HepG2 (cell line): ENCODE results near the gene UCP3. TPM values are rescaled to one million over a fixed set of nuclear protein-coding genes. Genes with fewer than 3 reads are reported as not detected.

Source experiments
- ATAC-seq: fragments of 200-7000 bp; cut with Tn5 transposase; 3 replicates; pipeline ENCODE4 v1.9.1; 2020; ENCODE audit warnings: mild to moderate bottlenecking, moderate library complexity
- BruUV-seq: library from RNA; stranded (reverse); fragments of 400-500 nt; replicated peaks from 2 replicates; lab custom pipeline; 2021; lab: Mats Ljungman, UMichigan
- CTCF ChIA-PET: fragments of 300-600 bp; formaldehyde crosslinking; extraction: SDS; loops from one replicate; lab custom pipeline; 2021; ENCODE audit warnings: low total read pairs, inconsistent platforms, low intra/inter-chr PET ratio; lab: Yijun Ruan, JAX
- POLR2A ChIA-PET: fragments of 350-600 bp; sonication (Branson Sonifier 250); formaldehyde crosslinking; loops from one replicate; lab custom pipeline; 2020; ENCODE audit warnings: antibody characterized with exemption, inconsistent platforms; lab: Yijun Ruan, JAX
- DNase-seq: peaks from one replicate; pipeline ENCODE4 v3.0.0-alpha.2; 2015; ENCODE audit warnings: low spot score
- FAIRE-seq: peaks from 3 replicates; lab custom pipeline; 2011; peaks lifted over from hg19 to GRCh38; lab: Jason Lieb, UNC
- H2AFZ ChIP-seq: one replicate; pipeline ENCODE4 v1.6.1; 2011; ENCODE audit warnings: low read length, inconsistent platforms
- H3K27ac ChIP-seq: fragments of 300-600 bp; 3 replicates; pipeline ENCODE4 v1.8.0; 2011; ENCODE audit warnings: mixed run types, mild to moderate bottlenecking, mixed read lengths, low read length, inconsistent platforms; ENCODE audit not compliant: insufficient read depth; ENCODE audit errors: extremely low read length
- H3K27me3 ChIP-seq, 2 experiments: fragments of 200-600 bp in 1 of 2; 2 replicates in 1 of 2; 3 replicates in 1 of 2; pipeline versions ENCODE4 v1.6.0 to v1.8.0; 2011; ENCODE audit warnings: low read length in 2 of 2, mild to moderate bottlenecking in 2 of 2, moderate library complexity in 2 of 2, inconsistent platforms in 1 of 2; ENCODE audit not compliant: insufficient read depth in 2 of 2, control insufficient read depth in 1 of 2
- H3K36me3 ChIP-seq, 2 experiments: fragments of 200-600 bp in 1 of 2; replicated peaks in 1 of 2; 2 replicates in 1 of 2; 3 replicates in 1 of 2; pipeline versions ENCODE4 v1.5.1 to v1.8.0; 2011; ENCODE audit warnings: low read length in 2 of 2, inconsistent platforms in 1 of 2; ENCODE audit not compliant: insufficient read depth in 2 of 2, control insufficient read depth in 1 of 2
- H3K4me1 ChIP-seq: 2 replicates; pipeline ENCODE4 v1.5.1; 2012; ENCODE audit warnings: low read length, inconsistent platforms; ENCODE audit not compliant: insufficient read depth
- H3K4me2 ChIP-seq: 2 replicates; pipeline ENCODE4 v1.6.0; 2011; ENCODE audit warnings: low read depth, low read length, inconsistent platforms
- H3K4me3 ChIP-seq, 3 experiments: fragments of 200-600 bp in 1 of 3; sonication (generic), shearing (Covaris generic) in 1 of 3; replicated peaks in 1 of 3; 2 replicates each; pipeline ENCODE4 v1.5.1; 2011 to 2016; ENCODE audit warnings: low read length in 3 of 3, inconsistent platforms in 2 of 3, low read depth in 2 of 3, mild to moderate bottlenecking in 2 of 3, control low read depth in 1 of 3, mixed read lengths in 1 of 3; ENCODE audit not compliant: insufficient read depth in 1 of 3
- H3K79me2 ChIP-seq: one replicate; pipeline ENCODE4 v1.6.1; 2011; ENCODE audit warnings: low read length, inconsistent platforms; ENCODE audit not compliant: insufficient read depth
- H3K9ac ChIP-seq: 2 replicates; pipeline ENCODE4 v1.6.0; 2011; ENCODE audit warnings: mild to moderate bottlenecking, low read depth, low read length, inconsistent platforms; ENCODE audit not compliant: insufficient read depth
- H3K9me3 ChIP-seq: 2 replicates; pipeline ENCODE4 v1.5.1; 2012; ENCODE audit warnings: mild to moderate bottlenecking, low read length
- H4K20me1 ChIP-seq: 2 replicates; pipeline ENCODE4 v1.6.0; 2011; ENCODE audit warnings: inconsistent platforms, mild to moderate bottlenecking, low read length, moderate library complexity; ENCODE audit not compliant: insufficient read depth
- KDM6A ChIP-seq: IDR thresholded peaks from 2 replicates; pipeline ENCODE4 v1.6.1; 2016; ENCODE audit warnings: low read depth
- MTA1 ChIP-seq: sonication (generic); formaldehyde crosslinking; IDR thresholded peaks from 2 replicates; pipeline ENCODE4 v1.4.0; 2020; ENCODE audit warnings: missing genetic modification reagents, mild to moderate bottlenecking, borderline replicate concordance
- NR2F6 ChIP-seq, 2 experiments: IDR thresholded peaks; 2 replicates each; pipeline ENCODE4 v1.6.1; 2016; ENCODE audit warnings: antibody characterized with exemption in 1 of 2, mild to moderate bottlenecking in 1 of 2
- RBM22 ChIP-seq: fragments of 200-400 bp; formaldehyde crosslinking; optimal IDR thresholded peaks from 2 replicates; pipeline ENCODE3; 2017; ENCODE audit warnings: mild to moderate bottlenecking, low read length, moderate library complexity
- SRSF9 ChIP-seq: fragments of 200-400 bp; formaldehyde crosslinking; IDR thresholded peaks from 2 replicates; pipeline ENCODE4 v1.6.1; 2018; ENCODE audit warnings: borderline replicate concordance, mild to moderate bottlenecking, low read depth, low read length; ENCODE audit not compliant: insufficient read depth, poor library complexity, severe bottlenecking
- TFDP2 ChIP-seq: sonication (generic); formaldehyde crosslinking; IDR thresholded peaks from 2 replicates; pipeline ENCODE4 v1.4.0; 2020; ENCODE audit warnings: missing genetic modification reagents
- ZNF577 ChIP-seq: sonication (generic); formaldehyde crosslinking; IDR thresholded peaks from 2 replicates; pipeline ENCODE4 v1.4.0; 2020; ENCODE audit warnings: mild to moderate bottlenecking, low read depth, missing genetic modification reagents, borderline replicate concordance
- ZNF709 ChIP-seq: sonication (generic); formaldehyde crosslinking; IDR thresholded peaks from 2 replicates; pipeline ENCODE4 v1.5.0; 2020; ENCODE audit warnings: mild to moderate bottlenecking, missing genetic modification reagents
- ZNF792 ChIP-seq: IDR thresholded peaks from 2 replicates; pipeline ENCODE4 v1.6.1; 2016
- ZSCAN12 ChIP-seq: sonication (generic); formaldehyde crosslinking; IDR thresholded peaks from 2 replicates; pipeline ENCODE4 v1.9.0; 2021; ENCODE audit warnings: mild to moderate bottlenecking, missing genetic modification reagents
- WGBS: methylation state at CpG from one replicate; pipeline ENCODE4 v1.1.6; 2017; ENCODE audit warnings: low lambda C conversion rate; 5-methylcytosine and 5-hydroxymethylcytosine counted together
- in situ Hi-C: cut with HindIII; loops from 2 replicates; pipeline ENCODE4 v1.10.0; 2017; ENCODE audit warnings: low pct_unique_long_range_greater_than_20kb; ENCODE audit not compliant: extremely low pct_ligation_motif_present
- intact Hi-C: fragments of 100-400 bp; cut with micrococcal nuclease; formaldehyde crosslinking; loops from one replicate; pipeline ENCODE4 v1.10.0; 2022; ENCODE audit not compliant: unreplicated experiment
- polyA plus RNA-seq, 8 experiments: library from polyadenylated mRNA; depleted of rRNA in 3 of 8; stranded (reverse) in 7 of 8; unstranded in 1 of 8; fragments of >200 nt; fragmentation: Illumina TruSeq in 4 of 8; extraction: Trizol in 4 of 8; gene quantifications; 2 replicates each; pipeline versions ENCODE4 v1.2.1 to v1.2.3, GENCODE V29; 2011 to 2016; ENCODE audit warnings: low read depth in 4 of 8, missing spikeins in 1 of 8, mixed read lengths in 1 of 8; ENCODE audit not compliant: insufficient read depth in 1 of 8
- total RNA-seq, 5 experiments: library from RNA; depleted of rRNA; stranded (reverse); fragments of >200 nt; fragmentation: Illumina TruSeq; extraction: Trizol; gene quantifications; 2 replicates each; pipeline ENCODE4 v1.2.3, GENCODE V29; 2016; ENCODE audit warnings: low read depth in 1 of 5
- TF ChIP-seq, protein P1 (sequence below): sonication (generic); formaldehyde crosslinking; IDR thresholded peaks from 2 replicates; pipeline ENCODE4 v1.5.1; 2020; ENCODE audit warnings: mild to moderate bottlenecking, missing genetic modification reagents, borderline replicate concordance

Gene UCP3
- total and polyA plus RNA-seq, 2 of the 13 experiments (the other 11 are each of a cell fraction or from before 2014, with no cell fraction given), result 0.37 TPM; not detected in 1

DNA sequence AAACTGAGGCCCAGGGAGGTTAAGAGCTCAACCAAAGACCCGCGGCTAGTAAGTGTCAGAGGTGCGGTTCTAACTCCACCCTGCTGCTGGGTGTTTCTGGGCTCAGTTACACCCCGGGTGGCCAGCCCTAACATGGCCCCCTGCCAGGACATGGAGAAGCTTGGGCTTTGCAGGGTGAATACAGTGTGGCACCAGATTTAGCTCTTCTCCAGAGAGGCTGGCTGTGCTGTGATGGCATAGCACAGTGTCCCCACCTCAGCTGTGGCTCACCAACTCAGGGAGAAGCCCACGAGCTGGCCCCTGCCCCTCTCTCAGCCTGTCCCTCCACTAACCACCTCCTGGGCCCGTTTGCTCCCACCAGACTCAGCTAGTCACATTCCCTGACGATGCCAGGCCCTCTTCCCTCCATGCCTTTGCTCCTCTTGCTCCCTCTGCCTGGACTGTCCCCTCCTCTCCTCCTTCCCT, 7.0 kb downstream of the UCP3 start:
- no peaks in the 10 kb centered on the region for H3K79me2 ChIP-seq
- H2AFZ ChIP-seq, result no peak overlapping the region
- ChIA-PET POLR2A (interaction anchor here (0.9 to 1.6 kb wide), 2 partner anchors 17 to 19 kb away, joined by 3 to 4 read pairs; partner anchors contain the start of gene UCP2), CTCF (no interaction called here)
- BruUV-seq, result no TSS peak
- intact Hi-C loops (no loop called here), in situ Hi-C loops (no loop called here)
- peaks cover 24% of the 10 kb centered on the region for H3K4me1 ChIP-seq
- no peak overlapping the region; a peak in 1 of 6 replicates for H3K4me3 ChIP-seq
- H3K9me3 ChIP-seq, result no peaks in the 10 kb centered on the region
- no peaks in the 10 kb centered on the region for H3K36me3 ChIP-seq
- no peaks in the 10 kb centered on the region for H3K27me3 ChIP-seq
- FAIRE-seq, result no peak
- peak; percentile 34; the same call in 2 of the 3 replicates for ATAC-seq
- H3K4me2 ChIP-seq, result 0 out of 2 replicates have a peak overlapping the region, but pooled peaks have one; percentile 4
- H3K9ac ChIP-seq, result no peak overlapping the region; the same call in 1 of the 2 replicates
- WGBS, result 42% methylated on average over 6 of the region's 7 CpGs
- TF ChIP-seq RBM22 (no peak), ZNF577 (CRISPR knock-in tag) (no peak), SRSF9 (no peak), KDM6A (CRISPR knock-in tag) (no peak), TFDP2 (no peak), ZSCAN12 (CRISPR knock-in tag) (no peak), NR2F6 (IDR thresholded peaks at IDR 0.05) (no peak), NR2F6 (CRISPR knock-in tag; IDR thresholded peaks at IDR 0.05) (no peak), ZNF792 (CRISPR knock-in tag) (no peak), MTA1 (no peak), ZNF709 (CRISPR knock-in tag) (no peak)
- TF ChIP-seq, protein P1, sequence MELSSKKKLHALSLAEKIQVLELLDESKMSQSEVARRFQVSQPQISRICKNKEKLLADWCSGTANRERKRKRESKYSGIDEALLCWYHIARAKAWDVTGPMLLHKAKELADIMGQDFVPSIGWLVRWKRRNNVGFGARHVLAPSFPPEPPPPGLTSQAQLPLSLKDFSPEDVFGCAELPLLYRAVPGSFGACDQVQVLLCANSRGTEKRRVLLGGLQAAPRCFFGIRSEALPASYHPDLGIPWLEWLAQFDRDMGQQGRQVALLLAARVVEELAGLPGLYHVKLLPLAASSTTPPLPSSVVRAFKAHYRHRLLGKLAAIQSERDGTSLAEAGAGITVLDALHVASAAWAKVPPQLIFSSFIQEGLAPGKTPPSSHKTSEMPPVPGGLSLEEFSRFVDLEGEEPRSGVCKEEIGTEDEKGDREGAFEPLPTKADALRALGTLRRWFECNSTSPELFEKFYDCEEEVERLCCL (CRISPR knock-in tag), result no peak
- no peaks in the 10 kb centered on the region for H4K20me1 ChIP-seq
- H3K27ac ChIP-seq, result no peak overlapping the region
- DNase-seq, result no peak
